GM10248 (cell line): ENCODE measurements around the gene ETS1.

Experiments used
- CTCF ChIA-PET: fragments of 300-600 bp; sonication (Branson Sonifier 250); formaldehyde crosslinking; extraction: SDS; loops from one replicate; lab custom pipeline; 2021; ENCODE audit warnings: antibody characterized with exemption; lab: Yijun Ruan, JAX
- POLR2A ChIA-PET: fragments of 350-650 bp; sonication (Branson Sonifier 250); formaldehyde crosslinking; extraction: SDS; loops from one replicate; lab custom pipeline; 2020; ENCODE audit warnings: antibody characterized with exemption; lab: Yijun Ruan, JAX
- DNase-seq: peaks from one replicate; pipeline ENCODE4 v3.0.0; 2012; ENCODE audit errors: extremely low spot score
- CTCF ChIP-seq: IDR thresholded peaks from 2 replicates; pipeline ENCODE4 v1.5.1; 2012; ENCODE audit warnings: mild to moderate bottlenecking, low read depth; ENCODE audit errors: extremely low read depth, missing control alignments, control extremely low read depth

ETS1 gene

GRCh38 chr11:128535468-128536457 is 51.6 kb downstream of the ETS1 start:
- POLR2A ChIA-PET, result no interaction called here
- CTCF ChIA-PET, result interaction anchor here (1.1 to 2.1 kb wide), 5 partner anchors 9 to 378 kb away, joined by 4 to 6 read pairs (median 5); no protein-coding TSS in a partner anchor
- no peak for TF ChIP-seq CTCF
- DNase-seq, result no peak

GRCh38 chr11:128533472-128533871 is 53.9 kb downstream of the ETS1 start:
- no peak for TF ChIP-seq CTCF
- ChIA-PET CTCF (interaction anchor here (0.6 to 2.1 kb wide), 3 partner anchors 14 to 20 kb away, joined by 3 to 6 read pairs (median 3); no protein-coding TSS in a partner anchor), POLR2A (no interaction called here)
- DNase-seq, result no peak

GRCh38 chr11:128532572-128533091 is 54.7 kb downstream of the ETS1 start:
- no peak for DNase-seq
- ChIA-PET CTCF (interaction anchor here (1.3 kb wide), 1 partner anchor 9 kb away, joined by 3 read pairs; no protein-coding TSS in a partner anchor), POLR2A (no interaction called here)
- TF ChIP-seq CTCF, result no peak

GRCh38 chr11:128532016-128532571 is 55.3 kb downstream of the ETS1 start:
- no peak for DNase-seq
- no peak for TF ChIP-seq CTCF
- ChIA-PET CTCF (interaction anchor here (1.0 to 1.3 kb wide), 2 partner anchors 10 to 35 kb away, joined by 3 read pairs; no protein-coding TSS in a partner anchor), POLR2A (no interaction called here)

- ChIA-PET POLR2A (no interaction called here), CTCF (interaction anchor here (1.0 to 1.5 kb wide), 3 partner anchors 10 to 35 kb away, joined by 3 read pairs; no protein-coding TSS in a partner anchor)
- TF ChIP-seq CTCF, result no peak
- no peak for DNase-seq
Measured at GRCh38 chr11:128531588-128531987, 55.8 kb downstream of the ETS1 start.

GRCh38 chr11:128530118-128531074 is 57.0 kb downstream of the ETS1 start:
- no peak for TF ChIP-seq CTCF
- no peak for DNase-seq
- ChIA-PET POLR2A (no interaction called here), CTCF (interaction anchor here (1.5 to 1.8 kb wide), 2 partner anchors 10 to 18 kb away, joined by 3 to 6 read pairs; no protein-coding TSS in a partner anchor)
